GM12878 (cell line): ENCODE results near the gene LSR. TPM values are rescaled to one million over a fixed set of nuclear protein-coding genes. Genes with fewer than 3 reads are reported as not detected.

ENCODE experiments used
- ATAC-seq: fragments of 200-7000 bp; cut with Tn5 transposase; 3 replicates; pipeline ENCODE4 v1.9.1; 2020; ENCODE audit warnings: mild to moderate bottlenecking, moderate library complexity
- BruUV-seq: library from RNA; stranded (reverse); fragments of 400-500 nt; replicated peaks from 2 replicates; lab custom pipeline; 2021; lab: Mats Ljungman, UMichigan
- CTCF ChIA-PET: fragments of 300-600 bp; sonication (Branson Sonifier 250); formaldehyde crosslinking; extraction: SDS; loops from one replicate; lab custom pipeline; 2021; ENCODE audit warnings: inconsistent platforms; lab: Yijun Ruan, JAX
- POLR2A ChIA-PET: fragments of 350-600 bp; formaldehyde crosslinking; extraction: SDS; loops from one replicate; lab custom pipeline; 2021; ENCODE audit warnings: inconsistent platforms; lab: Charles Lee
- RAD21 ChIA-PET: fragments of 300-600 bp; sonication (Branson Sonifier 250); formaldehyde crosslinking; loops from one replicate; lab custom pipeline; 2023; ENCODE audit warnings: antibody characterized with exemption; ENCODE audit not compliant: unreplicated experiment; lab: Charles Lee
- SMC1A ChIA-PET: fragments of 300-600 bp; sonication (Branson Sonifier 250); formaldehyde crosslinking; loops from one replicate; lab custom pipeline; 2023; ENCODE audit not compliant: unreplicated experiment, uncharacterized antibody; lab: Charles Lee
- DNase-seq: peaks from one replicate; pipeline ENCODE4 v3.0.0-alpha.2; 2011; ENCODE audit warnings: low read depth, low spot score
- FAIRE-seq: peaks from 3 replicates; lab custom pipeline; 2011; peaks lifted over from hg19 to GRCh38; lab: Jason Lieb, UNC
- H2AFZ ChIP-seq: 2 replicates; pipeline ENCODE4 v1.6.0; 2011; ENCODE audit warnings: low read depth, low read length, control low read depth; ENCODE audit not compliant: control insufficient read depth
- H3K27ac ChIP-seq: 2 replicates; pipeline ENCODE4 v1.5.1; 2011; ENCODE audit warnings: control low read depth; ENCODE audit not compliant: control insufficient read depth, insufficient read depth
- H3K27me3 ChIP-seq, 2 experiments: replicated peaks in 1 of 2; 2 replicates each; pipeline versions ENCODE4 v1.6.0 to v1.6.1; 2011; ENCODE audit warnings: low read length in 1 of 2; ENCODE audit not compliant: control insufficient read depth in 2 of 2, insufficient read depth in 2 of 2
- H3K36me3 ChIP-seq, 2 experiments: 2 replicates each; pipeline ENCODE4 v1.5.1; 2011; ENCODE audit warnings: low read length in 1 of 2; ENCODE audit not compliant: control insufficient read depth in 2 of 2, insufficient read depth in 2 of 2
- H3K4me1 ChIP-seq: 2 replicates; pipeline ENCODE4 v1.6.1; 2011; ENCODE audit warnings: mild to moderate bottlenecking, low read length, moderate library complexity, mixed read lengths; ENCODE audit not compliant: control insufficient read depth, insufficient read depth
- H3K4me2 ChIP-seq: 2 replicates; pipeline ENCODE4 v1.6.0; 2011; ENCODE audit warnings: control low read depth; ENCODE audit not compliant: control insufficient read depth, insufficient read depth
- H3K4me3 ChIP-seq: fragments of 200-600 bp; sonication (generic); 2 replicates; pipeline ENCODE4 v1.5.1; 2016
- H3K79me2 ChIP-seq: 2 replicates; pipeline ENCODE4 v1.6.0; 2011; ENCODE audit warnings: low read length; ENCODE audit not compliant: control insufficient read depth, insufficient read depth
- H3K9ac ChIP-seq: 2 replicates; pipeline ENCODE4 v1.8.0; 2011; ENCODE audit warnings: low read length, control low read depth, mixed read lengths; ENCODE audit not compliant: control insufficient read depth, insufficient read depth
- H3K9me3 ChIP-seq: replicated peaks from 3 replicates; pipeline ENCODE4 v1.5.1; 2011; ENCODE audit warnings: mild to moderate bottlenecking, low read length; ENCODE audit not compliant: control insufficient read depth, insufficient read depth
- H4K20me1 ChIP-seq: 2 replicates; pipeline ENCODE4 v1.6.0; 2011; ENCODE audit not compliant: control insufficient read depth, insufficient read depth
- ASH2L ChIP-seq: fragments of 300-600, 200-600 bp; sonication (generic); IDR thresholded peaks from 2 replicates; pipeline ENCODE4 v1.6.1; 2017; ENCODE audit warnings: low read depth, mild to moderate bottlenecking, borderline replicate concordance
- BACH1 ChIP-seq: fragments of 450-650 bp; IDR thresholded peaks from 2 replicates; pipeline ENCODE4 v1.6.1; 2017; ENCODE audit warnings: mild to moderate bottlenecking, borderline replicate concordance
- BMI1 ChIP-seq: fragments of 450-650 bp; IDR thresholded peaks from 2 replicates; pipeline ENCODE4 v1.6.1; 2016; ENCODE audit warnings: mild to moderate bottlenecking, moderate library complexity, borderline replicate concordance
- CEBPB ChIP-seq, 2 experiments: fragments of 150-350 bp in 1 of 2; IDR thresholded peaks; 2 replicates each; pipeline ENCODE4 v1.6.1; 2012 to 2014; ENCODE audit warnings: low read depth in 2 of 2, low read length in 2 of 2, borderline replicate concordance in 1 of 2, inconsistent platforms in 1 of 2
- CREB1 ChIP-seq: IDR thresholded peaks from 2 replicates; pipeline ENCODE4 v1.6.1; 2012; ENCODE audit warnings: low read depth, mild to moderate bottlenecking, inconsistent platforms
- E2F8 ChIP-seq: fragments of 450-650 bp; IDR thresholded peaks from 2 replicates; pipeline ENCODE4 v1.6.1; 2018; ENCODE audit warnings: mild to moderate bottlenecking, low read depth, moderate library complexity; ENCODE audit not compliant: partially characterized antibody
- IRF4 ChIP-seq: IDR thresholded peaks from 2 replicates; pipeline ENCODE4 v1.6.1; 2011; ENCODE audit warnings: low read depth, low read length
- MEF2A ChIP-seq: IDR thresholded peaks from 2 replicates; pipeline ENCODE4 v1.6.1; 2011; ENCODE audit warnings: low read depth, mild to moderate bottlenecking, low read length, moderate library complexity; ENCODE audit not compliant: insufficient read depth
- MYB ChIP-seq: fragments of 150-350 bp; IDR thresholded peaks from 2 replicates; pipeline ENCODE4 v1.6.1; 2014; ENCODE audit warnings: mild to moderate bottlenecking, low read depth, low read length, borderline replicate concordance
- NFXL1 ChIP-seq: fragments of 450-650 bp; IDR thresholded peaks from 2 replicates; pipeline ENCODE4 v1.6.1; 2017; ENCODE audit warnings: antibody characterized with exemption, mild to moderate bottlenecking, borderline replicate concordance
- PRDM15 ChIP-seq: fragments of 450-650 bp; formaldehyde crosslinking; IDR thresholded peaks from 2 replicates; pipeline ENCODE4 v1.4.0; 2020; ENCODE audit warnings: mild to moderate bottlenecking, moderate library complexity
- RCOR1 ChIP-seq: conservative IDR thresholded peaks from 2 replicates; pipeline ENCODE4 v1.6.1; 2012; ENCODE audit warnings: low read depth, low read length, improper control_type of control experiment
- SIN3A ChIP-seq: IDR thresholded peaks from 2 replicates; pipeline ENCODE4 v1.6.1; 2012; ENCODE audit warnings: low read depth, low read length, improper control_type of control experiment
- SUPT20H ChIP-seq: IDR thresholded peaks from 2 replicates; pipeline ENCODE4 v1.6.1; 2011; ENCODE audit warnings: low read depth, mild to moderate bottlenecking, low read length, moderate library complexity, borderline replicate concordance; ENCODE audit not compliant: control insufficient read depth
- ZBTB33 ChIP-seq: fragments of 450-650 bp; IDR thresholded peaks from 2 replicates; pipeline ENCODE4 v1.6.1; 2017; ENCODE audit warnings: mild to moderate bottlenecking
- ZNF217 ChIP-seq: fragments of 450-650 bp; IDR thresholded peaks from 2 replicates; pipeline ENCODE4 v1.6.1; 2017; ENCODE audit warnings: antibody characterized with exemption, mild to moderate bottlenecking
- WGBS: methylation state at CpG from one replicate; pipeline ENCODE4 v1.1.6; 2016; ENCODE audit warnings: low lambda C conversion rate; ENCODE audit not compliant: insufficient replicate concordance, insufficient coverage; ENCODE audit errors: missing lambda C conversion rate; 5-methylcytosine and 5-hydroxymethylcytosine counted together
- in situ Hi-C: fragments of 300-500 bp; cut with MboI; formaldehyde crosslinking; loops from 9 replicates; pipeline ENCODE4 v1.14.3; 2018; ENCODE audit warnings: mixed read lengths
- intact Hi-C: fragments of 100-400 bp; cut with micrococcal nuclease; formaldehyde crosslinking; loops from one replicate; pipeline ENCODE4 v1.14.2; 2022; ENCODE audit not compliant: unreplicated experiment
- polyA plus RNA-seq, 11 experiments: library from polyadenylated mRNA; depleted of rRNA in 4 of 11; unstranded in 6 of 11; stranded (reverse) in 5 of 11; fragments of >200 nt; fragmentation: Nextera tagmentation in 4 of 11; fragmentation: Illumina TruSeq in 1 of 11; extraction: Ambion mirVana in 4 of 11; extraction: Trizol in 1 of 11; gene quantifications; 1 replicate in 1 of 11; 2 replicates in 10 of 11; pipeline versions ENCODE4 v1.2.1 to v1.2.3, GENCODE V29; 2011 to 2016; ENCODE audit warnings: inconsistent platforms in 2 of 11, missing spikeins in 2 of 11, low read depth in 1 of 11
- total RNA-seq, 4 experiments: library from RNA; depleted of rRNA in 3 of 4; stranded (reverse); fragments of >200 nt in 3 of 4; fragmentation: Illumina TruSeq in 1 of 4; extraction: Trizol in 1 of 4; gene quantifications; 2 replicates each; pipeline versions ENCODE4 v1.2.1 to v1.2.3, GENCODE V29; 2013 to 2021

Gene LSR
- total and polyA plus RNA-seq, 10 of the 15 experiments (the other 5 are each of a cell fraction or from before 2014, with no cell fraction given): 0.26 to 53.9 (median 26.3) TPM

GRCh38 chr19:35307931-35308330, 59.1 kb downstream of the LSR start:
- in situ Hi-C loops (no loop called here), intact Hi-C loops (loop anchor here (5.0 kb wide), 1 partner anchor 39 kb away; the partner anchor contains the start of gene FFAR1)
- ATAC-seq (no peak), DNase-seq (no peak), FAIRE-seq (no peak)
- CTCF ChIA-PET: interaction anchor here (1.0 to 1.4 kb wide), 5 partner anchors 12 to 46 kb away, joined by 3 to 8 read pairs (median 4); no protein-coding TSS in a partner anchor
- POLR2A ChIA-PET: interaction anchor here (1.0 to 1.3 kb wide), 2 partner anchors 19 to 26 kb away, joined by 3 read pairs; no protein-coding TSS in a partner anchor
- 80% methylated on average over 10 of the region's 10 CpGs for WGBS
- no peaks in the 10 kb centered on the region for H3K9me3 ChIP-seq
- BruUV-seq: no TSS peak
- H3K4me1 ChIP-seq: no peaks in the 10 kb centered on the region
- no peak overlapping the region for H2AFZ ChIP-seq
- no peak overlapping the region for H3K4me3 ChIP-seq
- H3K27ac ChIP-seq: no peak overlapping the region
- H3K27me3 ChIP-seq: no peaks in the 10 kb centered on the region
- H3K36me3 ChIP-seq: no peaks in the 10 kb centered on the region; a peak in 1 of 4 replicates
- SMC1A ChIA-PET: interaction anchor here (0.8 to 1.9 kb wide), 9 partner anchors 8 to 110 kb away, joined by 3 to 6 read pairs (median 3); no protein-coding TSS in a partner anchor
- H3K79me2 ChIP-seq: no peaks in the 10 kb centered on the region
- no peak overlapping the region for H3K4me2 ChIP-seq
- H3K9ac ChIP-seq: no peak overlapping the region
- RAD21 ChIA-PET: interaction anchor here (0.9 to 1.8 kb wide), 4 partner anchors 15 to 45 kb away, joined by 3 to 6 read pairs (median 4); no protein-coding TSS in a partner anchor
- no peaks in the 10 kb centered on the region for H4K20me1 ChIP-seq
- TF ChIP-seq MEF2A: no peak
- TF ChIP-seq BMI1: no peak
- TF ChIP-seq CREB1: no peak
- no peak for TF ChIP-seq E2F8
- TF ChIP-seq ZBTB33: no peak
- TF ChIP-seq CEBPB (IDR thresholded peaks at IDR 0.05; ENCODE audit: borderline replicate concordance in 1 of 2, low read depth in 2 of 2, low read length in 2 of 2): no peak
- no peak for TF ChIP-seq MYB
- TF ChIP-seq ZNF217: no peak
- no peak for TF ChIP-seq SIN3A
- no peak for TF ChIP-seq NFXL1
- TF ChIP-seq SUPT20H: no peak
- TF ChIP-seq IRF4: no peak
- TF ChIP-seq RCOR1: no peak
- no peak for TF ChIP-seq BACH1
- TF ChIP-seq ASH2L: no peak
- TF ChIP-seq PRDM15: no peak
